ENCODE data around the gene ZNF536. TPM values are rescaled to one million over a fixed set of nuclear protein-coding genes. Genes with fewer than 3 reads are reported as not detected.

ZNF536 gene
- total RNA-seq, 1 experiment from 2014 or later: not detected

GRCh38 chr19:30602661-30603350 lies 230.6 kb downstream of the ZNF536 start:
- no peak overlapping the region for H3T11ph ChIP-seq (ENCODE audit: low read length)
- no peak overlapping the region for H2BK15ac ChIP-seq (ENCODE audit: low read depth, low read length)
- H3K27ac ChIP-seq (ENCODE audit: insufficient read length, low read depth, low read length): no peak overlapping the region
- H4K91ac ChIP-seq (ENCODE audit: insufficient read length, low read depth, low read length): no peak overlapping the region
- H2BK20ac ChIP-seq (ENCODE audit: low read depth, low read length, poor library complexity, severe bottlenecking): no peak overlapping the region
- no peak overlapping the region for H2AK5ac ChIP-seq (ENCODE audit: insufficient read length, low read length)
- Mint-ChIP-seq H3K27me3 (ENCODE audit: low read depth) (peaks cover 3% of the 10 kb centered on the region), H3K36me3 (ENCODE audit: insufficient read depth in 1 of 3, low read depth in 3 of 3) (no peaks in the 10 kb centered on the region), H3K4me1 (peaks cover 6 to 14% of the 10 kb centered on the region in 2 experiments), H3K27ac (no peak overlapping the region), H3K4me3 (no peak overlapping the region), H3K9me3 (no peaks in the 10 kb centered on the region)
- no peak overlapping the region for H3K23ac ChIP-seq (ENCODE audit: insufficient read length, low read depth, low read length)
- WGBS (ENCODE audit: extremely low coverage, insufficient read length, low lambda C conversion rate): no CpG with 5 or more reads among the region's 10 CpGs
- no peaks in the 10 kb centered on the region for H3K79me2 ChIP-seq (ENCODE audit: insufficient read depth, low read length)
- no peak overlapping the region for H2BK5ac ChIP-seq (ENCODE audit: insufficient read length, low read length)
- H4K20me1 ChIP-seq (ENCODE audit: control insufficient read depth, insufficient read depth, insufficient read length): no peaks in the 10 kb centered on the region
- H3K79me1 ChIP-seq (ENCODE audit: insufficient read depth, low read depth, low read length, poor library complexity, severe bottlenecking): no peaks in the 10 kb centered on the region
- H4K5ac ChIP-seq (ENCODE audit: insufficient read length, low read depth, low read length): no peak overlapping the region
- no peak overlapping the region for H3K56ac ChIP-seq (ENCODE audit: insufficient read length, low read depth, low read length)
- no peaks in the 10 kb centered on the region for H3K23me2 ChIP-seq (ENCODE audit: insufficient read length, low read depth, low read length, poor library complexity, severe bottlenecking)
- peaks cover 2% of the 10 kb centered on the region; the same call in 1 of the 2 replicates for H3K4me1 ChIP-seq (ENCODE audit: insufficient read depth, low read length)
- no peak overlapping the region for H3K9ac ChIP-seq (ENCODE audit: extremely low read depth, insufficient read length, low read length)
- H3K18ac ChIP-seq (ENCODE audit: insufficient read length, low read depth, low read length): no peak overlapping the region
- DNase-seq: no peak
- H3K27me3 ChIP-seq (ENCODE audit: insufficient read depth, low read length): no peaks in the 10 kb centered on the region
- H2BK120ac ChIP-seq (ENCODE audit: low read depth, low read length, poor library complexity, severe bottlenecking): no peak overlapping the region
- H2AFZ ChIP-seq (ENCODE audit: low read length): no peak overlapping the region
- no peak overlapping the region for H3K4ac ChIP-seq (ENCODE audit: low read depth, low read length)
- H2BK12ac ChIP-seq (ENCODE audit: insufficient read length, low read depth, low read length): no peak overlapping the region
- H3K4me2 ChIP-seq (ENCODE audit: insufficient read depth, insufficient read length, low read length): no peak overlapping the region
- TF ChIP-seq CTCF (conservative IDR thresholded peaks at IDR 0.05): no peak
- no peak overlapping the region for H4K8ac ChIP-seq (replicated peaks; ENCODE audit: insufficient read length, low read depth, low read length)
- no peaks in the 10 kb centered on the region for H3K9me3 ChIP-seq (ENCODE audit: control insufficient read depth, low read depth, low read length)
- no peak overlapping the region for H3K14ac ChIP-seq (ENCODE audit: insufficient read depth, low read length)

Measured in H9 (cell line).